GM12891 (cell line): ENCODE measurements around the gene SOHLH1.

Experiments
- POLR2A ChIP-seq: IDR thresholded peaks from 2 replicates; pipeline ENCODE4 v1.6.1; 2011; ENCODE audit warnings: low read depth, low read length, control low read depth
- POLR2AphosphoS5 ChIP-seq: IDR thresholded peaks from 2 replicates; pipeline ENCODE4 v1.6.1; 2011; ENCODE audit warnings: low read depth, low read length, control low read depth
- POU2F2 ChIP-seq: IDR thresholded peaks from 2 replicates; pipeline ENCODE4 v1.6.1; 2011; ENCODE audit warnings: low read depth, mild to moderate bottlenecking, control low read depth, low read length, moderate library complexity
- SPI1 ChIP-seq: IDR thresholded peaks from 2 replicates; pipeline ENCODE4 v1.6.1; 2011; ENCODE audit warnings: low read depth, low read length, control low read depth
- TAF1 ChIP-seq: IDR thresholded peaks from 2 replicates; pipeline ENCODE4 v1.6.1; 2011; ENCODE audit warnings: low read depth, low read length, control low read depth

DNA sequence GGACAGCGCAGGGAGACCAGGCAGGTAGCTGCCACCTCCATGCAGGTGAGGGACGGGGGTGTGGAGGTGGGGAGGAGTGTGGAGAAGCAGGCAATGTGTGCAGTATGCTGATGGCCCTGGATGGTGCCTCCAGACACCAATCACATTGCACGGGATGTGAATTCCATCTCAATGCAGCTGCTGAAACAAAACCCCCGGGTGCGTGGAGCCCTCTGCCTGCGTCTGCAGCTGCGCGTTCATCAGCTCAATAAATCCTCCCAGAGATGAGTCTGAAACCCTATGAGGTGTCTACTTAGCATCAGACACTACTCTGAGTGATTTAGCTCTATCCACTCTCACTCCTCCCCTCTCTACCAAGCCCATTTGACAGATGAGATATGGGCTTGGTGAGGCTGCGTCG lies 10.3 kb downstream of the SOHLH1 start:
- TF ChIP-seq TAF1 (no peak), POU2F2 (no peak), POLR2A (no peak), SPI1 (no peak), POLR2AphosphoS5 (no peak)
